ENCODE data around the gene CCDC13.

Gene CCDC13

GRCh38 chr3:42803414-42804105 lies 30.5 kb upstream of the CCDC13 start:
- peaks cover 20% of the 10 kb centered on the region for H3K36me3 Mint-ChIP-seq (ENCODE audit: low read depth)
- no peaks in the 10 kb centered on the region for H3K9me3 Mint-ChIP-seq
- peaks cover 48% of the 10 kb centered on the region for H3K4me1 Mint-ChIP-seq (ENCODE audit: low read depth)
- H3K4me3 Mint-ChIP-seq = peak overlapping the region; percentile 99
- peak overlapping the region; percentile 95 for H3K27ac Mint-ChIP-seq
- peaks cover 14% of the 10 kb centered on the region for H3K27me3 Mint-ChIP-seq

GRCh38 chr3:42802876-42803413 lies 29.9 kb upstream of the CCDC13 start:
- H3K27me3 Mint-ChIP-seq = peaks cover 14% of the 10 kb centered on the region
- H3K4me1 Mint-ChIP-seq (ENCODE audit: low read depth) = peaks cover 48% of the 10 kb centered on the region
- peak overlapping the region; percentile 99 for H3K4me3 Mint-ChIP-seq
- H3K9me3 Mint-ChIP-seq = no peaks in the 10 kb centered on the region
- peak overlapping the region; percentile 0 for H3K27ac Mint-ChIP-seq
- peaks cover 20% of the 10 kb centered on the region for H3K36me3 Mint-ChIP-seq (ENCODE audit: low read depth)

GRCh38 chr3:42801784-42802183 lies 28.7 kb upstream of the CCDC13 start:
- H3K36me3 Mint-ChIP-seq (ENCODE audit: low read depth) = peaks cover 20% of the 10 kb centered on the region
- H3K9me3 Mint-ChIP-seq = no peaks in the 10 kb centered on the region
- H3K27ac Mint-ChIP-seq = no peak overlapping the region
- H3K4me3 Mint-ChIP-seq = no peak overlapping the region
- H3K27me3 Mint-ChIP-seq = peaks cover 14% of the 10 kb centered on the region
- peaks cover 48% of the 10 kb centered on the region for H3K4me1 Mint-ChIP-seq (ENCODE audit: low read depth)

- Mint-ChIP-seq H3K4me1 (ENCODE audit: low read depth) (peaks cover 52% of the 10 kb centered on the region), H3K9me3 (no peaks in the 10 kb centered on the region), H3K4me3 (no peak overlapping the region), H3K27ac (no peak overlapping the region), H3K36me3 (ENCODE audit: low read depth) (peaks cover 24% of the 10 kb centered on the region), H3K27me3 (peaks cover 10% of the 10 kb centered on the region)
Observed at GRCh38 chr3:42801048-42801620, 28.1 kb upstream of the CCDC13 start.

- Mint-ChIP-seq H3K4me3 (no peak overlapping the region), H3K4me1 (ENCODE audit: low read depth) (peaks cover 58% of the 10 kb centered on the region), H3K27me3 (peaks cover 1% of the 10 kb centered on the region), H3K27ac (no peak overlapping the region), H3K9me3 (no peaks in the 10 kb centered on the region), H3K36me3 (ENCODE audit: low read depth) (peaks cover 24% of the 10 kb centered on the region)
Observed at GRCh38 chr3:42800251-42800650, 27.2 kb upstream of the CCDC13 start.

GRCh38 chr3:42799376-42799775 lies 26.3 kb upstream of the CCDC13 start:
- no peaks in the 10 kb centered on the region for H3K27me3 Mint-ChIP-seq
- H3K9me3 Mint-ChIP-seq = no peaks in the 10 kb centered on the region
- H3K4me3 Mint-ChIP-seq = no peak overlapping the region

GRCh38 chr3:42796332-42796885 lies 23.4 kb upstream of the CCDC13 start:
- H3K27me3 Mint-ChIP-seq = no peaks in the 10 kb centered on the region
- no peak overlapping the region for H3K27ac Mint-ChIP-seq
- H3K4me1 Mint-ChIP-seq (ENCODE audit: low read depth) = peaks cover 31% of the 10 kb centered on the region

More at GRCh38 chr3:42799376-42799775, 26.3 kb upstream of the CCDC13 start:
- Mint-ChIP-seq H3K36me3 (ENCODE audit: low read depth) (peaks cover 24% of the 10 kb centered on the region), H3K27ac (no peak overlapping the region), H3K4me1 (ENCODE audit: low read depth) (peaks cover 51% of the 10 kb centered on the region)

GRCh38 chr3:42795621-42796181 lies 22.6 kb upstream of the CCDC13 start:
- peaks cover 24% of the 10 kb centered on the region for H3K4me1 Mint-ChIP-seq (ENCODE audit: low read depth)
- peaks cover 37% of the 10 kb centered on the region for H3K36me3 Mint-ChIP-seq (ENCODE audit: low read depth)
- no peaks in the 10 kb centered on the region for H3K27me3 Mint-ChIP-seq
- no peak overlapping the region for H3K4me3 Mint-ChIP-seq
- no peaks in the 10 kb centered on the region for H3K9me3 Mint-ChIP-seq
- no peak overlapping the region for H3K27ac Mint-ChIP-seq

More at GRCh38 chr3:42796332-42796885, 23.4 kb upstream of the CCDC13 start:
- Mint-ChIP-seq H3K36me3 (ENCODE audit: low read depth) (peaks cover 39% of the 10 kb centered on the region), H3K4me3 (no peak overlapping the region), H3K9me3 (no peaks in the 10 kb centered on the region)

GRCh38 chr3:42790714-42791229 lies 17.7 kb upstream of the CCDC13 start:
- H3K4me1 Mint-ChIP-seq (ENCODE audit: low read depth) = peaks cover 5% of the 10 kb centered on the region
- H3K4me3 Mint-ChIP-seq = no peak overlapping the region
- no peaks in the 10 kb centered on the region for H3K27me3 Mint-ChIP-seq
- H3K36me3 Mint-ChIP-seq (ENCODE audit: low read depth) = peaks cover 35% of the 10 kb centered on the region
- H3K27ac Mint-ChIP-seq = no peak overlapping the region
- H3K9me3 Mint-ChIP-seq = no peaks in the 10 kb centered on the region

GRCh38 chr3:42786631-42787030 lies 13.6 kb upstream of the CCDC13 start:
- Mint-ChIP-seq H3K9me3 (no peaks in the 10 kb centered on the region), H3K27ac (no peak overlapping the region), H3K36me3 (ENCODE audit: low read depth) (peaks cover 40% of the 10 kb centered on the region), H3K27me3 (no peaks in the 10 kb centered on the region), H3K4me1 (ENCODE audit: low read depth) (no peaks in the 10 kb centered on the region), H3K4me3 (no peak overlapping the region)

- Mint-ChIP-seq H3K9me3 (no peaks in the 10 kb centered on the region), H3K27me3 (no peaks in the 10 kb centered on the region), H3K36me3 (ENCODE audit: low read depth) (peaks cover 38% of the 10 kb centered on the region), H3K4me3 (no peak overlapping the region), H3K27ac (no peak overlapping the region), H3K4me1 (ENCODE audit: low read depth) (no peaks in the 10 kb centered on the region)
Observed at GRCh38 chr3:42786212-42786611, 13.2 kb upstream of the CCDC13 start.

GRCh38 chr3:42780892-42781700 lies 8.0 kb upstream of the CCDC13 start:
- no peaks in the 10 kb centered on the region for H3K27me3 Mint-ChIP-seq

GRCh38 chr3:42780398-42780797 lies 7.3 kb upstream of the CCDC13 start:
- Mint-ChIP-seq H3K4me3 (no peak overlapping the region), H3K27ac (no peak overlapping the region), H3K4me1 (ENCODE audit: low read depth) (no peaks in the 10 kb centered on the region), H3K27me3 (no peaks in the 10 kb centered on the region), H3K36me3 (ENCODE audit: low read depth) (peaks cover 21% of the 10 kb centered on the region), H3K9me3 (no peaks in the 10 kb centered on the region)

More at GRCh38 chr3:42780892-42781700, 8.0 kb upstream of the CCDC13 start:
- H3K4me1 Mint-ChIP-seq (ENCODE audit: low read depth) = no peaks in the 10 kb centered on the region
- peaks cover 28% of the 10 kb centered on the region for H3K36me3 Mint-ChIP-seq (ENCODE audit: low read depth)
- no peak overlapping the region for H3K4me3 Mint-ChIP-seq
- no peak overlapping the region for H3K27ac Mint-ChIP-seq
- no peaks in the 10 kb centered on the region for H3K9me3 Mint-ChIP-seq

GRCh38 chr3:42778644-42779043 lies 5.6 kb upstream of the CCDC13 start:
- no peaks in the 10 kb centered on the region for H3K27me3 Mint-ChIP-seq
- peaks cover 2% of the 10 kb centered on the region for H3K4me1 Mint-ChIP-seq (ENCODE audit: low read depth)
- peaks cover 17% of the 10 kb centered on the region for H3K36me3 Mint-ChIP-seq (ENCODE audit: low read depth)
- H3K27ac Mint-ChIP-seq = no peak overlapping the region
- no peaks in the 10 kb centered on the region for H3K9me3 Mint-ChIP-seq
- no peak overlapping the region for H3K4me3 Mint-ChIP-seq
